ENCODE data around the gene CLDN24.

CLDN24 gene

GRCh38 chr4:183360161-183360919 is 38.1 kb upstream of the CLDN24 start:
- TF ChIP-seq ZFX (IDR thresholded peaks at IDR 0.05; ENCODE audit: borderline replicate concordance), result no peak
- no peak for TF ChIP-seq CTCF (IDR thresholded peaks at IDR 0.05)
- no peak overlapping the region for H3K27ac ChIP-seq

- H3K27ac ChIP-seq, result no peak overlapping the region
- no peak for TF ChIP-seq ZFX (IDR thresholded peaks at IDR 0.05; ENCODE audit: borderline replicate concordance)
These were observed 36.1 kb upstream of the CLDN24 start for GRCh38 chr4:183358215-183358755.

- TF ChIP-seq CTCF (IDR thresholded peaks at IDR 0.05), result no peak
- no peak for TF ChIP-seq ZFX (IDR thresholded peaks at IDR 0.05; ENCODE audit: borderline replicate concordance)
- H3K27ac ChIP-seq, result no peak overlapping the region
These were observed 34.9 kb upstream of the CLDN24 start for GRCh38 chr4:183356931-183357675.

GRCh38 chr4:183356173-183356830 is 34.1 kb upstream of the CLDN24 start:
- TF ChIP-seq ZFX (IDR thresholded peaks at IDR 0.05; ENCODE audit: borderline replicate concordance), result no peak
- no peak for TF ChIP-seq CTCF (IDR thresholded peaks at IDR 0.05)
- H3K27ac ChIP-seq, result no peak overlapping the region

- no peak overlapping the region for H3K27ac ChIP-seq
These were observed 33.2 kb upstream of the CLDN24 start for GRCh38 chr4:183355405-183355804.

GRCh38 chr4:183354219-183354618 is 32.0 kb upstream of the CLDN24 start:
- no peak overlapping the region for H3K27ac ChIP-seq
- no peak for TF ChIP-seq CTCF (IDR thresholded peaks at IDR 0.05)
- no peak for TF ChIP-seq ZFX (IDR thresholded peaks at IDR 0.05; ENCODE audit: borderline replicate concordance)

More at GRCh38 chr4:183355405-183355804, 33.2 kb upstream of the CLDN24 start:
- TF ChIP-seq CTCF (IDR thresholded peaks at IDR 0.05) (no peak), ZFX (IDR thresholded peaks at IDR 0.05; ENCODE audit: borderline replicate concordance) (no peak)

- TF ChIP-seq ZFX (IDR thresholded peaks at IDR 0.05; ENCODE audit: borderline replicate concordance) (no peak), CTCF (IDR thresholded peaks at IDR 0.05) (no peak)
- H3K27ac ChIP-seq, result no peak overlapping the region
These were observed 31.3 kb upstream of the CLDN24 start for GRCh38 chr4:183353557-183353956.
